NT2/D1 (cell line): Measurements from ENCODE around the gene DUS2.

Experiments used
- DNase-seq: peaks from one replicate; pipeline ENCODE4 v3.0.0-alpha.2; 2011; ENCODE audit warnings: low read depth, low spot score
- H3K27me3 ChIP-seq: 2 replicates; pipeline ENCODE4 v1.6.0; 2011; ENCODE audit warnings: mild to moderate bottlenecking; ENCODE audit not compliant: insufficient read length, insufficient read depth
- H3K36me3 ChIP-seq: 2 replicates; pipeline ENCODE4 v1.6.1; 2011; ENCODE audit warnings: mild to moderate bottlenecking, low read length, mixed read lengths; ENCODE audit not compliant: insufficient read depth, insufficient read length
- H3K4me1 ChIP-seq: 2 replicates; pipeline ENCODE4 v1.5.1; 2011; ENCODE audit not compliant: insufficient read depth, insufficient read length
- H3K4me3 ChIP-seq: 2 replicates; pipeline ENCODE4 v1.5.1; 2011; ENCODE audit warnings: low read depth; ENCODE audit not compliant: insufficient read length
- H3K9ac ChIP-seq: 2 replicates; pipeline ENCODE4 v1.6.0; 2011; ENCODE audit warnings: low read depth; ENCODE audit not compliant: insufficient read length
- H3K9me3 ChIP-seq: 2 replicates; pipeline ENCODE4 v1.5.1; 2011; ENCODE audit warnings: mild to moderate bottlenecking, low read length; ENCODE audit not compliant: insufficient read depth
- SUZ12 ChIP-seq: IDR thresholded peaks from 2 replicates; pipeline ENCODE4 v1.6.1; 2011; ENCODE audit not compliant: insufficient read length, insufficient read depth; ENCODE audit errors: extremely low read depth
- YY1 ChIP-seq: IDR thresholded peaks from 2 replicates; pipeline ENCODE4 v1.6.1; 2011; ENCODE audit not compliant: insufficient read length, insufficient read depth
- ZNF274 ChIP-seq: IDR thresholded peaks from 2 replicates; pipeline ENCODE4 v1.6.1; 2011; ENCODE audit warnings: mild to moderate bottlenecking, low read depth, low read length

The DUS2 gene

GRCh38 chr16:67982011-67982696 is 40.9 kb upstream of the DUS2 start:
- DNase-seq, result no peak
- Histone ChIP-seq H3K27me3 (peaks cover 6% of the 10 kb centered on the region), H3K9ac (no peak overlapping the region), H3K4me3 (no peak overlapping the region), H3K4me1 (peaks cover 3% of the 10 kb centered on the region), H3K36me3 (no peaks in the 10 kb centered on the region), H3K9me3 (no peaks in the 10 kb centered on the region; the same call in 1 of the 2 replicates)
- TF ChIP-seq ZNF274 (no peak), YY1 (no peak), SUZ12 (no peak)

GRCh38 chr16:67986949-67987348 is 36.1 kb upstream of the DUS2 start:
- Histone ChIP-seq H3K4me1 (peaks cover 3% of the 10 kb centered on the region), H3K9me3 (no peaks in the 10 kb centered on the region; the same call in 1 of the 2 replicates), H3K27me3 (peaks cover 11% of the 10 kb centered on the region), H3K36me3 (no peaks in the 10 kb centered on the region), H3K9ac (no peak overlapping the region), H3K4me3 (no peak overlapping the region)
- no peak for TF ChIP-seq YY1
- DNase-seq, result no peak

DNA sequence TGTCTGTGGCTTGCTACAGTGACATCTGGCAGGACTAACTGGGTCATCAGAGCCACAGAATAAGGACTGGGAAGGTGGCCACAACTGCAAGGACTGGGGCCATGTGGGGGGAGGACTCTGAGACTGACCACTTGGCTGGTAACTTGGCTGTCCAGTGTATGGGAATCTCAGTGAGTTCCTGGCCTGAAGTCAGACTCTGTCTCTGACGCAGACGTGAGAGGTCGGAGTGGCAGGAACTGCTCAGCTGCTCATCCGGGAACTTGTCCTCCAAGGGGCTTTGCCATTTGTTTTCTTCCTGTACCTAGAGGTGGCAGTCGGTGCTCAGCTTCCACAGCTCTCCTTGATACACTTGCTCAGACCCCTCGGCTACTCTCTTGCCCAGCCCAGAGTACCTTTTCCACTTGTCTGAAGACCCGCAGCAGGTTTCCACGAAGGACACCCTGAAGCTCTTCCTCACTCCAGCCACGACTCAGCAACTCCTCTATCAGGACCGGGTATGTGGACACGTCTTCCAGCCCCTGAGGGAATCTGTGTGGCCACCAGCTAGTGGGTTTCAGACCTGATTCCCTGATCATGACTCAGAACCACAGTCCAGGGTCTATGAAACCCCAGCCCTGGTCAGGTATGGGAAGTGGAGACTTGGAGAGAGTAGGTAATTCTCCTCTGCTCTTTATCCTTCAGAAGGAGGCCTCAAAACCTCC is 35.5 kb upstream of the DUS2 start:
- TF ChIP-seq SUZ12, result no peak
- TF ChIP-seq ZNF274, result no peak
- no peak for TF ChIP-seq YY1
- H3K4me1 ChIP-seq, result peaks cover 3% of the 10 kb centered on the region

GRCh38 chr16:67988675-67989074 is 34.4 kb upstream of the DUS2 start:
- Histone ChIP-seq H3K4me1 (peaks cover 6% of the 10 kb centered on the region), H3K36me3 (no peaks in the 10 kb centered on the region), H3K27me3 (peaks cover 23% of the 10 kb centered on the region), H3K9me3 (no peaks in the 10 kb centered on the region), H3K9ac (no peak overlapping the region), H3K4me3 (no peak overlapping the region)
- TF ChIP-seq YY1 (no peak), ZNF274 (no peak), SUZ12 (no peak)
- DNase-seq, result no peak

More for the DNA sequence above, 35.5 kb upstream of the DUS2 start:
- no peak for DNase-seq
- no peak overlapping the region for H3K4me3 ChIP-seq
- no peak overlapping the region for H3K9ac ChIP-seq
- H3K36me3 ChIP-seq, result no peaks in the 10 kb centered on the region
- peaks cover 18% of the 10 kb centered on the region for H3K27me3 ChIP-seq
- no peaks in the 10 kb centered on the region; the same call in 1 of the 2 replicates for H3K9me3 ChIP-seq

DNA sequence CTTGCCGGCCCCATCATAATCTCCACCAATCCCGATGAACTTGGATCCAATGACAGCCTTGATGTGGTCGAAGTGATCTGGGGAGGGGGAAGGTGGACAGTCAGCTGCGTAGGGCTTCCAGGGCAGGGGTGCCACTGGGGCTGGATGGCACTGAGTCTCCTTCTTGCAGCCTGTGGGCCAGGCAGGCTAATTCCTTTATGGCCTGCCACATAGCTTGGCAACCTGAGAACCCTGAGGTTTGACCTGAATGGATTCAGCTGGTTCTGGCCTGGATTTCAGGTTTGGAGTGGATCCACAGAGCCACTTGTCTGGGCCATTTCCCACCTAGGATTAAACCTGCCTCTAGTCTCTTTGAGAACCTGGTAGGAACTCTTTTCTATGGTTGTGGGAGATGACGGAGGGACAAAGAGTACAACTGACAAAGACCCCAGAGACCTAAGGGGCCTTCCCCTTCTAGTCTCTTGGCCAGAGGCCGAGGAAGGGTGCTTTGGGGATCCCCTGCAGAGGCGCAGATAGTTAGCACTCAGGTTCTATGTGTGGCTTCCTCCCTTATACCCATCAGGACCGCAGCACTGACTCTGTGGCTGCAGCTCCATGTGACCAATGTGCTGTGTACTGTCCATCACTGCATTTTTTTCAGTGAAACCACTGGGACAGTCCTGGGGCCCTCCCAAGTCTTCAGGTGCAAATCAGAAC is 33.6 kb upstream of the DUS2 start:
- Histone ChIP-seq H3K4me3 (no peak overlapping the region), H3K9ac (no peak overlapping the region), H3K4me1 (peaks cover 8% of the 10 kb centered on the region), H3K36me3 (no peaks in the 10 kb centered on the region), H3K27me3 (peaks cover 23% of the 10 kb centered on the region), H3K9me3 (no peaks in the 10 kb centered on the region)
- no peak for TF ChIP-seq YY1
- TF ChIP-seq ZNF274, result no peak
- TF ChIP-seq SUZ12, result no peak
- no peak for DNase-seq

GRCh38 chr16:67990018-67990386 is 33.1 kb upstream of the DUS2 start:
- no peak overlapping the region for H3K4me3 ChIP-seq
- H3K9me3 ChIP-seq, result no peaks in the 10 kb centered on the region
- H3K27me3 ChIP-seq, result peaks cover 23% of the 10 kb centered on the region
- DNase-seq, result no peak
- TF ChIP-seq ZNF274 (no peak), SUZ12 (no peak), YY1 (no peak)
- no peak overlapping the region for H3K9ac ChIP-seq
- H3K4me1 ChIP-seq, result peaks cover 5% of the 10 kb centered on the region
- H3K36me3 ChIP-seq, result no peaks in the 10 kb centered on the region

GRCh38 chr16:67992661-67993206 is 30.4 kb upstream of the DUS2 start:
- Histone ChIP-seq H3K27me3 (peaks cover 23% of the 10 kb centered on the region), H3K4me1 (peaks cover 5% of the 10 kb centered on the region), H3K9me3 (no peaks in the 10 kb centered on the region; the same call in 1 of the 2 replicates), H3K9ac (no peak overlapping the region), H3K36me3 (no peaks in the 10 kb centered on the region), H3K4me3 (no peak overlapping the region)
- no peak for DNase-seq
- no peak for TF ChIP-seq SUZ12
- no peak for TF ChIP-seq YY1
- TF ChIP-seq ZNF274, result no peak
